HG02970 (cell line): ENCODE measurements around the gene SERPINB6.
"Not testable (repeated sequence)": the region's sequence is repeated elsewhere in the genome, so short reads cannot be mapped to it uniquely, and the experiment has no call there.

Experiments used
- ATAC-seq: cut with Tn5 transposase; IDR thresholded peaks from one replicate; pipeline ENCODE4 v1.9.1; 2021; ENCODE audit warnings: mild to moderate bottlenecking, moderate library complexity, moderate number of reproducible peaks; ENCODE audit not compliant: unreplicated experiment, low FRiP score

The SERPINB6 gene

DNA sequence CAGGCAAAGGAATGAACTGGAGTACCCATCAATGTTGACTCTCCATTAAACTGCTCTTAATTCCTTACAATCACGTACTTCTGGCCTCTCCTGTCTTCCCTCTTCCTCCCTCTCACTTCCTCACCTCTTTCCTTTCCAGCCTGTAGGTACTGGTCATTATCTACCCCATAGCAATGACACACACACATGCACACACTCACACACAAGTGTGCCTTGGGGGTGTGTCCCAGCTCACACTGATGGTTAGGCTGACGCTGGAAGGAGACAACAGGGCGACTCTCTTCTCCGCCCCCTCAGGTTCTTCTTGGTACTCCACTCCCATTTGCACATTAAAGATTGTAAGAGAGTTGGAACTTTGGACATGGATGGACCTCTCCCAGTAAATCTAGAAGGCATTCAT lies 54.3 kb downstream of the SERPINB6 start:
- ATAC-seq: no peak

DNA sequence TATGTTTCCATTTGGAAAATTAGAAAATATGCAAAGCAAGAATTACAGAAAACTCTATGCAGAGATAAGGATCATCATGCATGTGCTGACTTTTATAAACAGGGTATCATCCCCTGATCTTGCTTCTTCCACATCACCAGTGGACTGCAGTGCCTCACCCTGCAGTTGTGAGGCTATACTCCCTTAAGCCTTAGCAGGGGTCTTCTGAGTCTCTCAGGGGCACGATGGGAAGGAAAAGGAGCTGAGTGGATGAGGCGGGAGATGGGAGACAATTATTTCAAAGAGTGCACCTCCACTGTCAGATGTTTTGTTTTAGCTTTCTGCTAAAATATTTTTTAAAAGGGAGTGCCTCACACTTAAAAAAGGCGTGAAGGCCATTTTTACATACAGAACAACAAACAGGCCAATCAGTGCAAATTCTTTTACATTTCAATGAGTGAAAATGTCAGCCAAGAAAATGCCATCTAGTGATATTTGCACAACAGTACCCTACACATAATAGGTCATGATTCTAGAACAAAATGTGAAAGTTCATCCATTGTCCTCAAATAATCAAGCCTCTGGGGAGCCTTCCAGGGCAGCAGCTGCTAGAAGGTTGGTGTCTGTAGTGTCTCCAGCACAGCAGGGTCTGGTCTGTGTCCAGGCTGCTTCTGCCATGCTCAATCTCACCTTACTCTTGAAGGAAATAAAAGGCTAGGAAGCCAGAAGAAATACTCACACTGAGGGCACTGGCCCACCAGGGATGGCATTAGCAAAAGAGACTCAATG lies 55.0 kb downstream of the SERPINB6 start:
- ATAC-seq: no peak

DNA sequence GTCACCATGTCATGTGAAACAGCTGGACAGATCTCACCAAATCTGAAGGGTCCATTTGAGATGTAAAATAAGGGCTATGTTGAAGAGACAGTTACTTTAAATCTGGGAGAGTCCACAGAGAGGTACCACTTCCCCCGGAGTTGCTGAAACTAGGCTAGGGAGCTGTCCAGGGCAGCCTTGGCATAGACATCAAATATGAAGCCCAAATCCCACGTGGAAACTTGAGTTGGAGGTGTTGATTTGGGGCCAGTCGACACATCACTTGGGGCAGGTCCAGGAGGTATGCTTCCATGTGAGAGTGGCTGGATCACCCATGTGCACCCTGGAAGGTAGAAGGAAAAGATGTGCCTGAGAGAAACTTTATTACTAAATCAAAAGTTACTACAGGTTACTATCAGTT lies 56.2 kb downstream of the SERPINB6 start:
- ATAC-seq: no peak

DNA sequence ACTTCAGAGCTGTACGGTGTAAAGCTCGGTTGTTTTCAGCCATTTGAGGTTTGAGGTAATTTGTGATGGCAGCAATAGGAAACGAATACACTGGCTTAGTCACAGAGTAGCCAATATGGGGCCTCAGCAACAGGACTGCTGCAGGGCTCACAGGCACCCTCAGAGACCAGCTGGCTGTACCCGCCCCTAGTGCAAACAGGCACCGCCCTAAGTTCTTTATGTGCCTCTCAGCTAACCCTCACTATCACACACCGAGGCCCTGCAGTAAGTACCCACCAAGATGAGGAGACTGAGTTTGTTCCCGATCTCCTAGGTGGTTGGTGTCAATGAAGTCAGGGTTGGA lies 57.1 kb downstream of the SERPINB6 start:
- no peak for ATAC-seq

DNA sequence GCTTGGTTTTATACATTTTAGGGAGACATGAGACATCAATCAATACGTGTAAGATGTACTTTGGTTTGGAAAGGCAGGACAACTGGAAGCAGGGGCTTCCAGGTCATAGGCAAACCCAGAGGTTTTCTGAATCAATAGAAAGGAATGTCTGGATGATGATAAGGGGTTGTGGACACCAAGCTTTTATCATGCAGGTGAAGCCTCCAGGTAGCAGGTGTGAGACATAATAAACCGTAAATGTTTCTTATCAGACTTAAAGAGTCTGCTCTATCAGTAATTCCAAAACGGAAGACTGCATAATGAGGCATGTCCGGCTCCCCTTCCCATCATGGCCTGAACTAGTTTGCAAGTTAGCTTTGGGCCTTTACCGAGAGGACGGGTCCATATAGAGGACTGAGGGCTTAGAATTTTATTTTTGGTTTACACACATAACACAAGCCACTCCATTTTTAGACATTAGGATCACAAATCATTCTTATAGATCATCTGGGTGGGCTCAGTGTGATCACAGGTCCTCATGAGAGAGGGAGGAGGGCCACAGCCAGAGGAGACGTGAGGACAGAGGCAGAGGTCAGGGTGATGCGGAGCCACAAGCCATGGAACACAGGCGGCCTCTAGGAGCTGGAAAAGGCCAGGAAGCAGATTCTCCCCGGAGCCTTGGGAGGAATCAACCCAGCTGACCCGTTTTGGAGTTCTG lies 57.6 kb downstream of the SERPINB6 start:
- ATAC-seq: no peak

DNA sequence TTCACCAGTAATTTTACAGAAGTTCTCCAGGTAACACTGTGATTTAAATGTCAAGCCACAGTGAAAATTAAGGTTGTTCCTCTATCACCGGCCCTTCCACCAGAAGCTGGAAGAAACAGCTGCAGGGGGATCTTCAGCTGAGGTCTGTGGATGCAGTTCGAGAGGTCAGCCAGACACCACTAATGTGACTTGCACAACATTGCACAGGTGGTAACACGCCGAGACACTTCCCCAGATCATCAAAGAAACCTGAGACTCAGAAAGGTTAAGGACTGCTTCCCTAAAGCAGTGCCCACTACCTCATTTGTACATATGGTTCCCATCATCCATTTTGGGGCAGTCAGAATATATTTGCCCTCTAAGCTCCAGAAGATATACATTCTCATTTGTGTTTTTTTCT lies 60.2 kb downstream of the SERPINB6 start:
- no peak for ATAC-seq

DNA sequence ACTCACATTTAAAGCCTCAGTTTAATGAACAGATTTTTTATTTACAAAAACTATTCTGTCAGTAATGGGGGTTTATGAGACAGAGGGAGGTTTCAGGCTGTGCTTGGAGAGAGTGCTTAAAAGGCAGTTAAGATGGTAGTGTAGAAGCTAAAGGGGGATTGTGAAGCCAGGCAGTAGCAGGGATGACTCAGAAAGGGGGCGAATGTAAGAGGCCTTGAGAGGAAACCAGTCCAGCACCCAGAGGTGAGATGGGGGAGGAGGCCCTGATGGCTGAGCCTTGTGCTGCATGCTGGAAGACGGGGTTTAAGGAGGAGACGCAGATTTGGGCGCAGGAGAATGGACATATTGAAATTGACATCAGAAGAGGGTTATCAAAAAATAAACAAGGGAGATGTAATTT lies 61.6 kb downstream of the SERPINB6 start:
- ATAC-seq: no peak

DNA sequence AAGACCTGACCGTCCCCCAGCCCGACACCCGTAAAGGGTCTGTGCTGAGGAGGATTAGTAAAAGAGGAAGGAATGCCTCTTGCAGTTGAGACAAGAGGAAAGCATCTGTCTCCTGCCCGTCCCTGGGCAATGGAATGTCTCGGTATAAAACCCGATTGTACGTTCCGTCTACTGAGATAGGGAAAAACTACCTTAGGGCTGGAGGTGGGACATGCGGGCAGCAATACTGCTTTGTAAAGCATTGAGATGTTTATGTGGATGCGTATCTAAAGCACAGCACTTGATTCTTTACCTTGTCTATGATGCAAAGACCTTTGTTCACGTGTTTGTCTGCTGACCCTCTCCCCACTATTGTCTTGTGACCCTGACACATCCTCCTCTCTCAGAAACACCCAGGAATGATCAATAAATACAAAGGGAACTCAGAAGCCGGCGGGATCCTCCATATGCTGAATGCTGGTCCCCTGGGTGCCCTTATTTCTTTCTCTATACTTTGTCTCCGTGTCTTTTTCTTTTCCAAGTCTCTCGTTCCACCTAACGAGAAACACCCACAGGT lies 62.2 kb downstream of the SERPINB6 start:
- ATAC-seq: not testable (repeated sequence)

DNA sequence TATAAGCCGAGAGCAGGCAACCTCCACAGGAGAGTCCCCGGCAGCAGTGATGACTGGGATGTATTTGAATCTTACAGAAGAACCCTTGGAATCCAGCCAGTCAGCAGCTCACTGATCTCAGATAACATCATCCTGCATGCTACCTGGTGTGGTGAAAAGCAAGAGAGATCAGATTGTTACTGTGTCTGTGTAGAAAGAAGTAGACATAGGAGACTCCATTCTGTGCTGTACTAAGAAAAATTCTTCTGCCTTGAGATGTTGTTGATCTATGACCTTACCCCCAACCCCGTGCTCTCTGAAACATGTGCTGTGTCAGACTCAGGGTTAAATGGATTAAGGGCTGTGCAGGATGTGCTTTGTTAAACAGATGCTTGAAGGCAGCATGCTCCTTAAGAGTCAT lies 62.9 kb downstream of the SERPINB6 start:
- not testable (repeated sequence) for ATAC-seq

DNA sequence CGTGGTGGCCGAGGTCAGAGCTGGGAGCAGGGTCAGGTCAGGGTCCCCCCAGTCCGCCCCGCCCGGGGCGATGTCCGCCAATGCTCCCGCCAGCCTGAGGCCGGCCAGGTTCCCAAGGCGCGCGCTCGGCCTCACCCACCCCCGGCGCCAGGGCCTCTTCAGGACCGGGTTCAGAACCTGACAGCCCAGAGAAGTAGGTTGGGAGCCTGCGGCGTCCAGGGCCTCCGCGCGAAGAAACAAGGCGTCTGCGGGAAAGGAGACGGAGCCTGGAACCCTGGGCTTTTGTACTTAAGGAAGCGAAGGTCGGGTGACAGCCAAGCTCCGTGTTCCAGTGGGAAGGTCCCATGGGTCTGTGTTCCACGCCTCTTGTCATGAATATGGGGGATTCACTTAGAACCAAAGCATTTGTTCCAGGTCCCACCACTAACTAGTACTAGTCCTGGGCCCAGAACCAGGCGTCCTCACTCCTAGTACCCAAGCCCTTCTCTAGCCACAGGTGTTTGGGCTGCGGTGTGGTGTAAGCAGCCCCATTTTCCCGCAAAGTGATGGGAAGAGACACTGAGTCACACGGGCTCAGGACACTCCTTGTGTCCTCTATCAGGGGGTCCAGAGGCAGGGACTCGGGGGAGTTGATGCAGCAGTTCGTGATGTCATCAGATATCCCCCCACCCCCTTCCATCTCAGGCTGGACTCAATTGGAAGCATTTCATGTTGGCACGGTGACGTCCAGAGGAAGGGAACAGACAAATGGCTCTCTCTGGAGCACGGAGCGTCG lies 67.8 kb downstream of the SERPINB6 start:
- ATAC-seq: not testable (repeated sequence)

DNA sequence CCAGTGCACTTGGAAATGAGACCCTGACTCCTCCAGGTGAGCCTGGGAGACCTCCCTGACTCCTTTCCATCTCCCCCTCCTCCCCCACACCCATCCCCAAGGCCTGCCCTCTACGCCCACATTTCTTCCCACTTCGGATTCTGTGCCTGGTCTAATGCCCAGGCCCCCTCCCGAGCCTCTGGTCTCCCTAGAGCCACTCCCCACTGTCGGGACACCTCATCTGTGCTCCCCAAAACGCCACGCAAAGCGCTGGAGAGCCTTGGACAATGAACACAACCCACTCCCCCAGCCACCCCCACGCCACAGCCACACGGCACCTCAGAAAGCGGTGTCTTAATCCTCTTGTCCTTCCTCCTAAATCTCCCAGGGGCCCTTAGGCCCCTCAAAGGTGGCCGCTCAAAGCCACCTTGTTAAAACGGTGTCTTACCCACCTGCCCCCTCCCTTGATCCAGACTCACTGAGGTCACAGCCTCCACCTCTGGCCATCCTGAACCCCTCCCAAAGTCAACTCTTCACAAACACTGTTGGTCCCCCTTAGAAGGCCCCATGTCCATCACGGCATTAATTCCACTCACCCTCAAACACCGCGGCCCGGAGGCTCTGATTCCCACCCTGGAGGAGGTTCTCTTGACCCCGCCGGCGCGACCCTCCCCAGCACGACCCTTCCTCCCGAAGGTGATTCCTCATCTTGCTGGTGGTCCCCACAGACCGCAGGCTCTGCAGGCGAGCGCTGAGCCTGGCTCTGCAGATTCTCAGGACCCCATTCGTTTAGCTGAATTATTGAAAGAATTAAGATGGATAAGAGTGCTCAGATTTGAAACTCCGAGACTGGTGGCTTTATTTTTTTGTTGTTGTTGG lies 69.5 kb downstream of the SERPINB6 start:
- not testable (repeated sequence) for ATAC-seq

DNA sequence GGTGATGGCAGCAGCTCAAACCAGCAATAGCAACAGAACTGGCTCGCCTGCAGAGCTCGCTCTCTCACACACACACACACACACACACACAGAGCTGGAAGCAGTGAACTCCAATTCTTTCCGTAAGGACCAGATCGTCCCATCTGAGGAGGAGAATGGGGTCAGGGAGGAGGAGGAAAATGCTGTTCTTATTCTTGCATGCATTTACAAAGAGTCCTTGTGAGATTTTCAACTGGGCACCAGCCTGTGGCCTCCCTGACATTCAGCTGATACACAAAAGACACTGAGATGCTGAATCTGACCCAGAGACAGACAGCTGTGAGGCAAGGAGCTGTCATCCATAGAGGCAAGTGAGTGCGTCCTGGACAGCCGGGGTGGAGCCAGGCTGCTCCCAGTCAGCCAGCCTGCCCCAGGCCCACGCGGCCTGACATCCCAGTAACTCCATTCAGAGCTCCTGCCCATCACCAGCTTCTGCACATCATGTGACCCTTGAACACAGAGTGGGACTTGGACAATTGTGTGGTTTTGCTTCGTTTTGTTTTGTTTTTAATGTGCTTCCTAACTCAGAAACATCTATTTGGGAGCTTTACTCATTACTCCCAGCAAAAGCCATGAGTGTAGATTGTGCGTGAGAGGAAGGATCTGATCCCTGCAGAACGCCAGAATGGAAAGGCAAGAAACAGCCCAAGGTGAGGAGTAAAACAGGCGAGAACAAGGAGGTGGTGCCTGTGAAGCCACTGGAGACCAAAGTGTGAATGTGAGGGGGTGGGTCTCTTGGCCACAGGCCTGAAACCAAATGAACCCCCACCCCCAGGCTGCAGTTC lies 70.3 kb downstream of the SERPINB6 start:
- no peak for ATAC-seq

DNA sequence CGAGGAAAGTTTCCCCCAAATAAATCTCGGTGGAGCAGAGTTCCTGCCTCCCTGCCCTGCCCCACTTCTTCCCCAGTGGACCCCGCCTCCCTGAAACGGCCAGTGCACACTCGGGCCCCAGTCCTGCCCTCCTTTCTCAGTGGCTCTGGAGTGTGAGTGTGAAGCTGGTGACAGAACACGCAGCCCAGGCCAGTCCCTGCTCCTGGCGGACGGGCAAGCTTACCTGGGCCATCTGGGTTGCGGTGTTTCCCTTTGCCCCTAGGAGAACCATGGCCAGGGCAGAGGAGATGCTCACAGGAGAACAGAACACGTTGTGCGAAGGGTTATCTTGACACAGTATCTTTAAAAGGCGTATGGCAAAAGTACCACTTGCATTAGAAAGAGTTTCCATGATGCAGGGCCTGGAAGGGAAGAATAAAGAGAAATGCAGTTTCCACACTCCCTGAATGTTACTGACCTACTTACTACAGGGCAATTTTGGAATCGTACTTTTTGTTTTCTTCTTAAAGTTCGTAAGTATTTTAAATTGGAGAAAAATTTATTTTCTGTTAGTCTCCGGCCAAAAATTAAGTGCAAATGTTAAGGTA lies 71.1 kb downstream of the SERPINB6 start:
- ATAC-seq: no peak

DNA sequence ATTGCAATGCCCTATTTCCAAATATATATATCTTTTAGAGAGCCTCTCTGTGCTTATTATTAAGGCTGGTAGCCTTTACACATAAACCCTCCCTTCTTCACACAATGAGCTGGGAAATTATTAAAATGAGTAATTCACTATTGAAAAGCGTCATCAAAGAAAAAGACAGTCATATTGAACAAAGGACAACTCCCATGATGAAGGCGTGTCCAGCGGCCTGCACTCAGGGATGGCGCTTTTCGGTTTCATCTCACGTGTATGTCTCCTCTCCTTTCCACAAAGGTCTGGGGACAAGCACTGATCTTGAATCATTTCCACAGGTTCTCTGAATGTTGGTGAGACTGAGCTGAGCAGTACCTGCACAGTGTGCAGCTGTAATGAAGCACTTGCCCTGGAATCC lies 71.8 kb downstream of the SERPINB6 start:
- no peak for ATAC-seq
